Body of pancreas (tissue), 4 donors: ENCODE data around the gene EMP2.

Experiments used
- POLR2A ChIP-seq, 3 donors: fragments of 450-650 bp; IDR thresholded peaks; one replicate each; pipeline ENCODE4 v1.6.1; 2016; ENCODE audit warnings: antibody characterized with exemption in 3 of 3, mild to moderate bottlenecking in 2 of 3
- TF ChIP-seq, protein P1 (sequence below), 7 experiments: fragments of 450-650 bp in 4 of 7; fragments of 200-600 bp in 3 of 7; sonication (generic) in 3 of 7; IDR thresholded peaks; one replicate each; pipeline ENCODE4 v1.5.1; 2016 to 2019; ENCODE audit warnings: antibody characterized with exemption in 7 of 7

DNA sequence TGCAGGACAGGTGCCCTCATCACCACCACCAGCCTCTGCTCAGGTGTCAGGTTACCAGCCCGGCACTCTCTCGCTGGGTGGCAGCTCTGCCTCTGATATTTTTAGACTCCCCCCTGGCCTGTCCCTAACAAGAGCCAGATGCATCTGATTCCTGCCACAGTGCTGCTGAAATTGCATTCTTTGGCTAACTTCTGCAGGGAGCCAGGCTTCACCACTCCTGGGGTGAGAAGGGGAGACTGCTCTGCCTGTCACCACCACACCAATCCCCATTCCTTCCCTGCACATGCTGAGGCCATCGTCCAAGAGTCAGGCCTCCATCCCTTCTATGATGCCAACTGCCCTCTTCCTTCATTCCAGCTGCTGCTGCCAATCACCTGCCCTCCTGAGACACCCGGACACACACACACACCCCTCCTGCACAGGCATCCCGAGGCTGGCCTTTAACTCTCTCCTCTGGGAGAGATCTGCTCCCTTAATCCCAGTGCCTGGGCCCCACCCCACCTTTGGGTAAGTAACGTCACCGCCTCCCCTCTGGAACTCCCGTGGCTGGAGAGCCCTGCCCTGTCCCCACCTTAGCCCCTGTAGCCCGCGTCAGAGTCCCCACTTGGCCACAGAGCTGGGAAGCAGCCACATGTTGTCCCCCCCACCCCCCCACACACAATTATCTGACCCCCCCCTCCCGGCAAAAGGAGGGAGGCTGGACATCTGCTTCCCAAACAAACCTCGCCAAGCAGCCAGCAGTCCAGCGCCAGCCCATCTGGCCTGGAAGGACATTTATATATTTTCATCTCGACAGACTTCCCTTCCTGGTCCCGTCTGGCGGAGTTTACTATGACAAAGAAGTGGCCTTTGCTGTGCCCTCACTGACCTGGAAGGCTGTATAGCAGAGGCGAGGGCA, 2.8 kb downstream of the EMP2 start:
- TF ChIP-seq, protein P1, sequence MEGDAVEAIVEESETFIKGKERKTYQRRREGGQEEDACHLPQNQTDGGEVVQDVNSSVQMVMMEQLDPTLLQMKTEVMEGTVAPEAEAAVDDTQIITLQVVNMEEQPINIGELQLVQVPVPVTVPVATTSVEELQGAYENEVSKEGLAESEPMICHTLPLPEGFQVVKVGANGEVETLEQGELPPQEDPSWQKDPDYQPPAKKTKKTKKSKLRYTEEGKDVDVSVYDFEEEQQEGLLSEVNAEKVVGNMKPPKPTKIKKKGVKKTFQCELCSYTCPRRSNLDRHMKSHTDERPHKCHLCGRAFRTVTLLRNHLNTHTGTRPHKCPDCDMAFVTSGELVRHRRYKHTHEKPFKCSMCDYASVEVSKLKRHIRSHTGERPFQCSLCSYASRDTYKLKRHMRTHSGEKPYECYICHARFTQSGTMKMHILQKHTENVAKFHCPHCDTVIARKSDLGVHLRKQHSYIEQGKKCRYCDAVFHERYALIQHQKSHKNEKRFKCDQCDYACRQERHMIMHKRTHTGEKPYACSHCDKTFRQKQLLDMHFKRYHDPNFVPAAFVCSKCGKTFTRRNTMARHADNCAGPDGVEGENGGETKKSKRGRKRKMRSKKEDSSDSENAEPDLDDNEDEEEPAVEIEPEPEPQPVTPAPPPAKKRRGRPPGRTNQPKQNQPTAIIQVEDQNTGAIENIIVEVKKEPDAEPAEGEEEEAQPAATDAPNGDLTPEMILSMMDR (IDR thresholded peaks at IDR 0.05) = no peak
- no peak for TF ChIP-seq POLR2A (IDR thresholded peaks at IDR 0.05)
